Stimulated activated CD8-positive, alpha-beta memory T cell treated with anti-CD3 and anti-CD28 coated beads, Interleukin-4, amount 100 ng/mL, for 4 hours (primary cell): ENCODE results near the gene MYRF.

Experiments used
- DNase-seq, 2 donors: peaks; one replicate each; pipeline ENCODE4 v3.0.0-alpha.2; 2020; ENCODE audit warnings: low read depth in 2 of 2, low spot score in 1 of 2

MYRF gene

GRCh38 chr11:61793083-61793828 lies 40.8 kb downstream of the MYRF start:
- DNase-seq, result no peak

- no peak for DNase-seq
Measured at GRCh38 chr11:61793829-61794204, 41.4 kb downstream of the MYRF start.

DNA sequence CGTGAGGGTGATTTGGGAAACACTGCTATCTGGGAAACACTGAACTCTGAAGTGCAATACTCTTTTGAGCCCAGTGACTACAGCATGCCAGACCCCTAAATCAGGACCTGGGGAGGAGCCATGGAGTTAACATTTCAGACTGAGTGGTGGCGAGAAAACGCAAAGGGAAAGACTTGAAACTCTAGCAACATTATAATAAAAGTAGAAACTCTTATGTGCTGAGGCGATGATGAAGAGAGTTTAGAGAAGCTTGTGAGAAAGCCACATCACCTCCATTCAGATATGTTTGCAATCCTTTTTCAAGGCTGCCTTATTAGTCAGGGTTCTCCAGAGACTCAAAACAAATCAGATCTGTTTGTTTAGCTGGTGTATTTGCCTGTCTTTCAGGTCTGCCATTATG lies 42.1 kb downstream of the MYRF start:
- DNase-seq, result no peak

DNA sequence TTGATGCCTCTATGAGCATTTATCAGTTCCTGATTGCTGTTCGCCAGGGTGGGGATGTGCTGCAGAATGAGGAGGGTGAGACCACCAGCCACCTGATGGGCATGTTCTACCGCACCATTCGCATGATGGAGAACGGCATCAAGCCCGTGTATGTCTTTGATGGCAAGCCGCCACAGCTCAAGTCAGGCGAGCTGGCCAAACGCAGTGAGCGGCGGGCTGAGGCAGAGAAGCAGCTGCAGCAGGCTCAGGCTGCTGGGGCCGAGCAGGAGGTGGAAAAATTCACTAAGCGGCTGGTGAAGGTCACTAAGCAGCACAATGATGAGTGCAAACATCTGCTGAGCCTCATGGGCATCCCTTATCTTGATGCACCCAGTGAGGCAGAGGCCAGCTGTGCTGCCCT lies 43.0 kb downstream of the MYRF start:
- DNase-seq, result no peak

GRCh38 chr11:61795876-61796526 lies 43.6 kb downstream of the MYRF start:
- DNase-seq, result no peak

DNA sequence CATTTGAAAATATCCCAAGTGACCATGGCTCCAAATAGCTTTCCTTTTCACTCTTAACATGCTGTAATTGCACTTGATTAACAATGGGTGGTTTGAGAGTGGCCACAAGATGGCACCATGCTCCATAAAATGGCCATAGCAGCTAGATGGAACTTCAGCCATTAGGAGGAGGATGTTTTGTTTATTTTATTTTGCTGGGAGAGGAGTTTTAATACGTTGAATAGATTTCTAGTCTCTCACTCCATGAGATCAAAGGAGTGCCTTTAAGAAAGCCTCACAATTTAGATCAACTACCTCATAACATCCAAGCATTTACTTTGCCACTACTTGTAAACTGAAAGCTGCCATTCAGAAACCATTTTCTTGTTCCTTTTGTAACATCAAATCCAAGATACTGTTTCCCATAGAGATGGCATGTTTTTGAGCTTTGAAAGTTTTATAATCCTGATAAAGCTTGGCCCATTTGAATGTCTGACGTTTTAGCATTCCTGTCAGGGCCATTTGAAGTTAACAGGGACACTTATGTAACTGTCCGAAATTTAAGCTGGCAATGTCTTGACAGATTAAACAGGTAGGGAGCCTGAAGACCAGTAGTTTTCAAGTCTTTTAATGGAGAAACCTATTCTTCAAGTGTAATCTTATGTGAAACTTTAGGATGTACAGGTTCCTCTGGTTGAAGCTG lies 45.0 kb downstream of the MYRF start:
- peak; percentile 35 to 58 for DNase-seq

DNA sequence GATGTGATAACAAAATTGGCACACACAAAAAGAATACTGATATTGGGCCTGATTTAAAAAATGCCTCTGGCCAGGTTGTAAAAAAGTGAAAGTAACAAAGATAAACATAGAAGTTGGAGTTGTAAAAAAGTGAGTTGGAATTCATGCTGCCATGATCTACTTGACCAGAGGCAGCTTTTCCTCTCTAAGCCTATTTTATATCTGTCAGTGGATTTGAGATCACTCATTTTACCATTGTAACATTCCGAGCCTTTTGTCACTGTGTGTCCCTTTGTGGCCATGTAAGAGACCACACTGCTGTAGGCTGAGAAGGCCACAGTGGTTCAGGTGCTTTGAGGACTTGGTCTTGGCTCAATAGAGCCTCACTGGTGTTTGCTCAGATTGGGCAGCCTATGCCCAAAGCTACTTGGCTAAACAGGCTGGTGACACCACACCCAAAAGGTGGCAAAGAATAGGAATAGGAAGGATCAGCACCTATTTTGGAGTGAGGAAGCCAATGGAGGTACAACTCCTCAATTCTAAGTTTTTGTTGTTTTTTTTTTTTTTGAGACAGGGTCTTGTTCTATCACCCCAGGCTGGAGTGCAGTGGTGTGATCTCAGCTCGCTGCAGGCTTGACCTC lies 47.3 kb downstream of the MYRF start:
- no peak for DNase-seq

DNA sequence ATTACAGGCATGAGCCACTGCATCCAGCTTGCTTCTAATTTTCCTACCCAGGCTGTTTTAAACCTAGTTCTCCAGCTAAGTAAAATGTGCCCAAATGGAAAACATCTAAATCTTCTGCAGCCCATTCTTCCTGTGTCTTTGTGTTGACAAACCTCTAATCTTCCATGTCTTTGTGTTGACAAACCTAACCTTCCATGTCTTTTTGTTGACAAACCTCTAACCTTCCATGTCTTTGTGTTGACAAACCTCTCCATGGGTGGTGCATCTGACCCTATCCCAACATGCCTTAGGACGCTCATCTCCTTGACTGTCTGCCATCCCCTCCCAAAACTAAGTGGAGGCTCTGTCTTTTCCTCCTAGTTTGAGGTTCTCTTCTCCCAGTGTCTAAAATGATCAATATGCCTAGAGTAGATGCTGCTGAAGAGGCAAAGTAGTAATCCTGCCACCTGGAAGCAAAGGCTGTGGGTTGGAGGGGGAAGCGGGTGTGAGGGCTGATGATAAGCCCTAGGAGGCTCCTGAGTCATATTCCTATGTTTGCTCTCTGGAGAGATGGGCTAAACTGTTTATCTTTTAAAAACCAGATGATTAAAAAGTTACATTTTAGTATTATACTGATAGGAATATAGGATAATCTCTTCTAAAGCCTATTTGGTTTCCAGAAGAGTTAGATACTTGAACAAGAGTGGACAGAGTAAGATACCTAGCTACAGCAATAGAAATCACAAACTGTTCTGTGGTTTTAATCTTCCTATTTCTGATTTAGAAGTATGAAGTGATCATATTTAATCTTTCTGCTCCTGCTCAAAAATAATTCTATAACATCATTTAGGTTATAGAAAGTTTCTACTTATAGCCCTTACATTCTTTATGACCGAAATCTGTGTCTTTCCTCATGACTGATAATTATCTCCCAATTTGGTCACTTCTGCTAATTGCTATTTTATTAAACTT lies 48.2 kb downstream of the MYRF start:
- no peak for DNase-seq

DNA sequence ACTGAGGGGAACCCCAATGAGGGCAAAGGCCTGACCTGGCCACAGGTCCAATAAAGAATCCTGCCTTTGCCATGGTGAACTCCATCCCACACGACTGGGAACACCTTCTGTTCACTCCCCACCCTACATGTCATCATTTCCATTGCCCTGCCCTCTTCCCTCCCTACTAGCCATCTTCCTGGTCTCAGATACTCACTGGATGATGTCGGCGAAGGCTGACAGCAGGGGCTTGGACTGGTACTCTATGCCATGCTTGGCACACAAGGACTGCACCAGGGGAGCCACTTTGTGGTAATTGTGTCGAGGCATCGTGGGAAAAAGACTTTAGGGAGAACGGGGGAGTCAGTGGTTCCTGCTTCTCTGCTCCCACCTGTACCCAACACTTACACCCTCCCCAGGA lies 50.2 kb downstream of the MYRF start:
- no peak for DNase-seq

- DNase-seq, result no peak
Measured at GRCh38 chr11:61803889-61804647, 51.6 kb downstream of the MYRF start.

- DNase-seq, result no peak
Measured at GRCh38 chr11:61805146-61805545, 52.7 kb downstream of the MYRF start.

DNA sequence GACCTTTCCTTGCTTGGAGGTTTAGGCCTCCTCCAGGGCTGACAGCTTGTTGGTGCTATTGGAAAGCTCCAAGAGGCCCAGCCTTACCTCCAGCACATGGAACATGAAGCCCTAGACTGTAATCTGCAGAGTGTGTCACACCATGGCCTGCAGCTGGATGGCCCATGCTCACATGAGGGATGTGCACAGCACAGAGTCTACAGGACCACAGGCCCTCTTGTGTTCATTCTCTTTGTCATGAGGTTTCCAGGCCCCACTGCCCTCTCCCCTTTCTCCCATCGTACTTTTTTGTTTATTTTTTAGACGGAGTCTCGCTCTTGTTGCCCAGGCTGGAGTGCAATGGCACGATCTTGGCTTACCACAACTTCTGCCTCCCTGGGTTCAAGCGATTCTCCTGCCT lies 54.3 kb downstream of the MYRF start:
- DNase-seq, result no peak

- DNase-seq, result no peak
Measured at GRCh38 chr11:61810671-61811175, 58.3 kb downstream of the MYRF start.

DNA sequence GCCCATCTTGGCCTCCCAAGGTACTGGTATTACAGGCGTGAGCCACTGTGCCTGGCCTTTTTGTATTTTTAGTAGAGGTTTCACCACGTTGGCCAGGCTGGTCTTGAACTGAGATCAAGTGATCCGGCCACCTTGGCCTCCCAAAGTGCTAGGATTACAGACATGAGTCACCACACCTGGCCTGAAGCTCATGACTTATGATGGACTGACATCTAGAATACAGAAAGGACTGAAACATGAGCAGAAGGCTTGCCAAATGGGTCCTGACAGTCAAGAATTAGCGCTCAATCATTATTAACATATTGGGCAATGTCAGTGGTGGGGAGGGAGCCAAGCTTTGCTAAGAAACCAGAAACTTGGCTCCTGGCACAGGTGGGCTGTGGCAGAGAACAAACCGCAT lies 59.4 kb downstream of the MYRF start:
- no peak for DNase-seq

DNA sequence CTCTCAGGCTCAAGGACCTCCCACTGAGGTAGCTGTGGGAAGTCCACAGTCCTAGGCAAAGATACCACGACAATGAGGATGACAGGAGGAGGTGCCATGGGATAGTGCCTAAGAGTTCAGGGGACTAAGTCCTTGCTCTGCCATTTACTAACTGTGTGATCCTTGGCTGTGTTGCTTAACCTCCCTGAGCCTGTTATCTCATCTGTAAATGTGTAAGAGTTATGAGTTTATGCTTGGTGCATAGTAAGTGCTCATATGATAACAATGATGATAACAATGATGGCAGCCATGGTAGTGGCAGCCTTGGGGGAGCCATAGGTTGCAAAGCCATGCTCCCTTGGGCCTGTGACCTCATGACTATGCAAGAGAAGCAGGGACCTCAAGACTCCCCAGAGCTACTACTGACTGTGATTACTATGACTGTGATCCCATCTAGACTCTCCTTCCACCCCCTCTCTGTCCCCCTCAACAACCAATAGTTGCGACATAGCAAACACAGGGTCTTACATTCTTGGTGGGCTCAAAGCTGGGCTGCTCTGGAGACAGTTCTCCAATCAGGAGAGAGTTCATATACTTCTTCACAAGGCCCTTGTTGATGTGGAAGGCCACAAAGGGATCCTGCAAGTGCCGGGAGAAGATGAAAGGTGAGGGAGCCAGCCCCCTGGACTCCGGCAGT lies 60.4 kb downstream of the MYRF start:
- DNase-seq, result no peak

- no peak for DNase-seq
Measured at GRCh38 chr11:61814247-61814957, 62.0 kb downstream of the MYRF start.

GRCh38 chr11:61814958-61815789 lies 62.7 kb downstream of the MYRF start:
- DNase-seq, result peak in 1 of 2 donors; percentile 34
